HG03457 (cell line): ENCODE results near the gene OR12D1.

Source experiments
- ATAC-seq: cut with Tn5 transposase; IDR thresholded peaks from one replicate; pipeline ENCODE4 v1.9.1; 2021; ENCODE audit warnings: moderate number of reproducible peaks; ENCODE audit not compliant: unreplicated experiment

The OR12D1 gene

DNA sequence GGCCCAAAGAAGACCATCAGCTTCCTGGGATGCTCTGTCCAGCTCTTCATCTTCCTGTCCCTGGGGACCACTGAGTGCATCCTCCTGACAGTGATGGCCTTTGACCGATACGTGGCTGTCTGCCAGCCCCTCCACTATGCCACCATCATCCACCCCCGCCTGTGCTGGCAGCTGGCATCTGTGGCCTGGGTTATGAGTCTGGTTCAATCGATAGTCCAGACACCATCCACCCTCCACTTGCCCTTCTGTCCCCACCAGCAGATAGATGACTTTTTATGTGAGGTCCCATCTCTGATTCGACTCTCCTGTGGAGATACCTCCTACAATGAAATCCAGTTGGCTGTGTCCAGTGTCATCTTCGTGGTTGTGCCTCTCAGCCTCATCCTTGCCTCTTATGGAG is 47.3 kb downstream of the OR12D1 start:
- ATAC-seq: no peak

DNA sequence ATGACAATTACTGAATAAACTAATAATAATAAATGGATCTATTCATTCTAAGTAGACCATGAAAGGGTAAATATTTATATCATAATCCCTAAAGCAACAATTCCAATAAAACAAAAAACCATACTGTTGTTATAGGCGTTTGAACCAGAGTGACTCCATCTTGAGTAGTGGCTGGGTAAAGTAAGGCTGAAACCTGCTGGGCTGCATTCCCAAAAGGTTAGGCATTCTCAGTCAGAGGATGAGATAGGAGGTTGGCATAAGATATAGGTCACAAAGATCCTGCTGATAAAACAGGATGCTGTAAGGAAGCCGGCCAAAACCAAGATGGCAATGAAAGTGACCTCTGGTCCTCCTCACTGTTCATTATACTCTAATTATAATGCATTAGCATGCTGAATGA is 50.6 kb downstream of the OR12D1 start:
- ATAC-seq: no peak

GRCh38 chr6:29465801-29466200 is 51.1 kb downstream of the OR12D1 start:
- ATAC-seq: no peak

GRCh38 chr6:29466241-29466640 is 51.5 kb downstream of the OR12D1 start:
- no peak for ATAC-seq
